Large intestine (tissue), 3 donors: Measurements from ENCODE around the gene ATP5PO. TPM values are rescaled to one million over a fixed set of nuclear protein-coding genes. Genes with fewer than 3 reads are reported as not detected.
"Not testable (repeated sequence)": the region's sequence is repeated elsewhere in the genome, so short reads cannot be mapped to it uniquely, and the experiment has no call there.

ENCODE experiments used
- DNase-seq, 2 donors: peaks; one replicate each; pipeline versions ENCODE4 v3.0.0 to v3.0.0-alpha.2; 2013
- H3K27ac ChIP-seq: one replicate; pipeline ENCODE4 v1.5.1; 2013; ENCODE audit warnings: low read length
- H3K27me3 ChIP-seq: 2 replicates; pipeline ENCODE4 v1.6.1; 2013; ENCODE audit warnings: low read length; ENCODE audit not compliant: control insufficient read depth, insufficient read depth
- H3K36me3 ChIP-seq: 2 replicates; pipeline ENCODE4 v1.6.1; 2013; ENCODE audit warnings: low read length; ENCODE audit not compliant: control insufficient read depth, insufficient read depth
- H3K4me1 ChIP-seq: one replicate; pipeline ENCODE4 v1.6.1; 2013; ENCODE audit warnings: low read length; ENCODE audit not compliant: control insufficient read depth, insufficient read depth
- H3K4me3 ChIP-seq: one replicate; pipeline ENCODE4 v1.5.1; 2013; ENCODE audit warnings: low read length
- H3K9me3 ChIP-seq: one replicate; pipeline ENCODE4 v1.6.1; 2013; ENCODE audit warnings: mild to moderate bottlenecking, low read depth, low read length, moderate library complexity; ENCODE audit not compliant: control insufficient read depth
- WGBS: methylation state at CpG from one replicate; pipeline ENCODE4 v1.1.5; 2013; ENCODE audit warnings: low lambda C conversion rate; ENCODE audit not compliant: insufficient coverage; 5-methylcytosine and 5-hydroxymethylcytosine counted together
- polyA plus RNA-seq: library from polyadenylated mRNA; unstranded; fragments of 120-200 nt; gene quantifications from one replicate; pipeline ENCODE4 v1.2.1, GENCODE V29; 2013

The ATP5PO gene
- polyA plus RNA-seq, 1 donor, result 276 TPM

- no peak for DNase-seq
- Histone ChIP-seq H3K36me3 (no peaks in the 10 kb centered on the region), H3K27me3 (no peaks in the 10 kb centered on the region), H3K27ac (no peak overlapping the region), H3K4me1 (no peaks in the 10 kb centered on the region), H3K9me3 (no peaks in the 10 kb centered on the region), H3K4me3 (no peak overlapping the region)
- no CpG with 5 or more reads among the region's 20 CpGs for WGBS
Measured at GRCh38 chr21:33875026-33875695, 40.4 kb downstream of the ATP5PO start.

DNA sequence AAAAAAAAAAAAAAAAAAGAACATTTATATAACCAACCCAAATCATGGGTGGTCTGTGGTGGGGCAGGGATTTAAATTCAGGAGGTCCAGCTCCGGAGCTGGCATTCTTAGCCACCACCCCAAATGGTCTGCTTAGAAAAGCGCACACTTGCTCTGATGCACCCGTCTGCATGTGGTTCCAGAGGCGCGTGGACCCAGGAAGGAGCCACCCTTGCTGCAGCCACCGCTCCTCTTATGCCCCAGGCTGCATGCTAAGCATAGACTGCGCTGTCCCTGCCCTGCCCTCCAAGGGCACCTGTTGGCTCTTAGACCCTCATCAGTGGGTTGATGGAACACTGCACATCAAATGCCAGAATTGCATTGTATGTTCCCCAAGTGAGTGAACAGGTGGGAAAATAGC, 41.4 kb downstream of the ATP5PO start:
- DNase-seq, result no peak
- no peaks in the 10 kb centered on the region for H3K27me3 ChIP-seq
- H3K4me1 ChIP-seq, result no peaks in the 10 kb centered on the region
- no peak overlapping the region for H3K4me3 ChIP-seq
- no peaks in the 10 kb centered on the region for H3K36me3 ChIP-seq
- no peaks in the 10 kb centered on the region for H3K9me3 ChIP-seq
- no peak overlapping the region for H3K27ac ChIP-seq
- WGBS, result no CpG with 5 or more reads among the region's 7 CpGs

DNA sequence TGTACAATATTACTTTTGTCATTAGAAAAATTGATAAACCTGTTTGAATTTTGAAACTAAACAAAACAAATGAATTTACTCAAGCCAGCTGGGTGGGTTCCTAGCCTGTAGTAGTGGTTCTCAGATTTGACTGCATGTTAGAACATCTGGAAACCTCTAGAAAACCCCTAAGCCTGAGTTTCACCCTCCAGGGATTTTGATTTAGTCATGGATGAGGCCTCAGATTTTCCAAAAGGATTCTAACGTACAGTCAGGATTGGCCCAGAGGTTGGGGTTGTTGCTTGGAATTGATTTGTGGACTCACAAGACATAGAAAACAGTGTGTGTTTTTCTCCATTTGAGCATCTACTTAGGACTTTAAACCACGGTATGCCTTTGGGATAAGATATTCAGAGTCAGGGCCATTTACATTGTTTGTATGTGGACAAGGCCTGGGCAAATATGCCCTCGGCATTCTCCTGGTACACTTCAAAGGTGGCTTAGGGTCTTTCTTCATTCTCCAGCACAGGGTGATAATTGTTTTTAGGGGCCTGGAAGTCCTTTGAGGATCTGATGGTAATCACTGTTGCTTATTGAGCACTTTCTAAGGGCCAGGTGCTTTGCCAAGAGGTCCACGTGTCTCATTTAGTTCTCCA, 42.6 kb downstream of the ATP5PO start:
- Histone ChIP-seq H3K9me3 (no peaks in the 10 kb centered on the region), H3K27me3 (no peaks in the 10 kb centered on the region), H3K4me1 (no peaks in the 10 kb centered on the region), H3K27ac (no peak overlapping the region), H3K4me3 (no peak overlapping the region), H3K36me3 (no peaks in the 10 kb centered on the region)
- 60% methylated on average over 1 of the region's 4 CpGs for WGBS
- no peak for DNase-seq

DNA sequence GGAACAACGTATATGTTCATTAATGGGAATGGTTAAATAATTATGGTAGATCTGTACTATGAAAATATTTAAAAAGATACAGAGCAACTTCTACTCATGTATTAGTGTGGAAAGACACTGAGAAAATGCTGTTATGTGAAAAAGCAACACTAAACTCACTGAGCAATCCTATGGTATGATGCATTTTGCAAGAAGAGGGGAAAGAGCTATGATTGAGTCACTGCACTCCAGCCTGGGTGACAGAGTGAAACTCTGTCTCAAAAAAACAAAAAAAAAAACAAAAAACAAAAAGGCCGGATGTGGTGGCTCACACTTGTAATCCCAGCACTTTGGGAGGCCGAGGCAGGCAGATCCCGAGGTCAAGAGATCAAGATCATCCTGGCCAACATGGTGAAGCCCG, 44.4 kb downstream of the ATP5PO start:
- no peaks in the 10 kb centered on the region for H3K27me3 ChIP-seq
- no peak for DNase-seq
- H3K4me1 ChIP-seq, result no peaks in the 10 kb centered on the region
- H3K27ac ChIP-seq, result no peak overlapping the region
- no peaks in the 10 kb centered on the region for H3K9me3 ChIP-seq
- no peaks in the 10 kb centered on the region for H3K36me3 ChIP-seq
- 100% methylated on average over 1 of the region's 5 CpGs for WGBS
- H3K4me3 ChIP-seq, result no peak overlapping the region

DNA sequence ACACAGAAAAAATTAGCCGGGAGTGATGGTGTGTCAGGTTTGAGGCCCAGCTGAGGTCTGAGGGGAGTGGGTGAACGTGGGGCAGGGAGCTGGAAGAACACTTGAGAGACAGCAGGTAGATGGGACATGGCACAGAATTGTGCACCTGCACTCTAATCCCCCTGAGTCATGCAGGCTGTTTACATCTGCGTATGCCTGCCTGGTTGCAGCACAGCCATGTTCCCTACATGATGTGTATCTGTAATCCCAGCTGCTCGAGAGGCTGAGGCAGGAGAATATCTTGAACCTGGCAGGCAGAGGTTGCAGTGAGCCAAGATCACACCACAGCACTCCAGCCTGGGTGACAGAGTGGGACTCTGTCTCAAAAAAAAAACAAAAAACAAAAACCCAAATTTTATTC, 44.8 kb downstream of the ATP5PO start:
- Histone ChIP-seq H3K4me1 (no peaks in the 10 kb centered on the region), H3K36me3 (no peaks in the 10 kb centered on the region), H3K4me3 (no peak overlapping the region), H3K27me3 (no peaks in the 10 kb centered on the region), H3K27ac (no peak overlapping the region), H3K9me3 (no peaks in the 10 kb centered on the region)
- WGBS, result no CpG with 5 or more reads among the region's 4 CpGs
- DNase-seq, result no peak

DNA sequence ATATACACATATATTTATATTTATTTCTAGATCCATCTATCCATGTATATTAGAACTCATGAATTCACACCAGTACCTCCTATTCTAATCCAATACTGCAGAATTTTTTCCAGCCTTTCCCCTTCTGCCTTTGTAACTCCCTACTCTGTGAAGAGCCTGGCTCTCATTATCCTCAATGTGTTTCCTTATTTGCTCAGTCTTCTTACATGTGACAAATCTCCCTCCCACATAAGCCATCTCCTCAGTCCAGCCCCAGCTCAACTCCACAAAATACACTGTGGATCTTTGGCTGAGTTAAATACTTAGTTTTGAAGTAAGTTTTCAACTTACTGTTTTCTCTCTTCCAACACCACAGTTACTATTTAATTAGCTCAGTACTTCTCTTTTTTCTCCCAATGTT, 45.7 kb downstream of the ATP5PO start:
- no peak for DNase-seq
- H3K36me3 ChIP-seq, result no peaks in the 10 kb centered on the region
- no peak overlapping the region for H3K27ac ChIP-seq
- no peak overlapping the region for H3K4me3 ChIP-seq
- no peaks in the 10 kb centered on the region for H3K9me3 ChIP-seq
- no peaks in the 10 kb centered on the region for H3K27me3 ChIP-seq
- H3K4me1 ChIP-seq, result no peaks in the 10 kb centered on the region

DNA sequence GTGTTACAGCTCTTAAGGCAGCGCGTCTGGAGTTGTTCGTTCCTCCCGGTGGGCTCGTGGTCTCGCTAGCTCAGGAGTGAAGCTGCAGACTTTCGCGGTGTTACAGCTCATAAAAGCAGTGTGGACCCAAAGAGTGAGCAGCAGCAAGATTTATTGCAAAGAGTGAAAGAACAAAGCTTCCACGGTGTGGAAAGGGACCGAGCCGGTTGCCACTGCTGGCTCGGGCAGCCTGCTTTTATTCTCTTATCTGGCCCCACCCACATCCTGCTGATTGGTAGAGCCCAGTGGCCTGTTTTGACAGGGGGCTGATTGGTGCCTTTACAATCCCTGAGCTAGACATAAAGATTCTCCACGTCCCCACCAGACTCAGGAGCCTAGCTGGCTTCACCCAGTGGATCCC, 47.7 kb downstream of the ATP5PO start:
- H3K9me3 ChIP-seq, DNase-seq, H3K36me3 ChIP-seq, H3K4me3 ChIP-seq, H3K4me1 ChIP-seq, H3K27ac ChIP-seq, H3K27me3 ChIP-seq: not testable (repeated sequence)
- WGBS, result no CpG with 5 or more reads among the region's 13 CpGs

DNA sequence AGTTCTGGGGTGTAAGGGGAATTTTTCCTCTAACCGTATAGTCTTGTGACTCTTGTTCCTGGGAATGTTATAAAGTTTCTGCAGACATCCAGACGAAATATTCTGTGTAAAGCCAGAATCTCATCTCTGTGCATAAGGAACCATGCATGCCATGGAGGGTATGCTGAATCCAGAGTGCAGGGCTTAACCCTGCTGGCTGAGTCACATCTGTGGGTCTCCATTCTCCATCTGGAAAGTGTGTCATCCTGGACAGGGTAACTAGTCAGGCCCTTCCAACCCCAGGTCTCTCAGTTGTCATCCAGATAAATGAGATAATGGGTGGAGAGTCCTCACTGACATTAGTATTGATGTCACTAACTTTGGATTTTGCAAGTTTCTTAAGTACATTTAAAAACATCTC, 48.8 kb downstream of the ATP5PO start:
- WGBS, result no CpG with 5 or more reads among the region's 2 CpGs

GRCh38 chr21:33865996-33866575, 49.5 kb downstream of the ATP5PO start:
- Histone ChIP-seq H3K36me3 (no peaks in the 10 kb centered on the region), H3K27ac (no peak overlapping the region), H3K9me3 (no peaks in the 10 kb centered on the region), H3K4me3 (no peak overlapping the region), H3K4me1 (no peaks in the 10 kb centered on the region), H3K27me3 (no peaks in the 10 kb centered on the region)
- DNase-seq, result no peak
- no CpG with 5 or more reads among the region's 8 CpGs for WGBS

More for the DNA sequence above, 48.8 kb downstream of the ATP5PO start:
- no peak overlapping the region for H3K27ac ChIP-seq
- no peaks in the 10 kb centered on the region for H3K27me3 ChIP-seq
- no peak overlapping the region for H3K4me3 ChIP-seq
- H3K9me3 ChIP-seq, result no peaks in the 10 kb centered on the region
- H3K4me1 ChIP-seq, result no peaks in the 10 kb centered on the region
- DNase-seq, result no peak
- H3K36me3 ChIP-seq, result no peaks in the 10 kb centered on the region

DNA sequence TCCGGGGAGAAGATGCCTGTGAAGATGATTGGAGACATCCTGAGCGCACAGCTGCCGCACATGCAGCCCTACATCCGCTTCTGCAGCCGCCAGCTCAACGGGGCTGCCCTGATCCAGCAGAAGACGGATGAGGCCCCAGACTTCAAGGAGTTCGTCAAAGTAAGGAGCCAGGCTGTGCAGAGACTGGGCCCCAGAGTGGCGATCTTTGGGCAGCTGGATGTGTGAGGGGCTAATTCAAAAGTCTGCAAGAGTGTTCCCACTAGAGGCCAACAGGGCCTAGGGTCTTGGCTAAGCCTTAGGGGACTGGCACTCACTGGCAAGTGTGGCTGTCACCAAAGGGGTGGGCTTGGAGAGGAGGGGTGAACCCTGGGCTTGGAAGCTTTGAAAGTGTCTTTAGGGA, 50.4 kb downstream of the ATP5PO start:
- DNase-seq, result no peak
- no peaks in the 10 kb centered on the region for H3K27me3 ChIP-seq
- H3K4me3 ChIP-seq, result no peak overlapping the region
- H3K27ac ChIP-seq, result no peak overlapping the region
- H3K4me1 ChIP-seq, result no peaks in the 10 kb centered on the region
- WGBS, result no CpG with 5 or more reads among the region's 9 CpGs
- H3K9me3 ChIP-seq, result no peaks in the 10 kb centered on the region
- H3K36me3 ChIP-seq, result no peaks in the 10 kb centered on the region

- no peaks in the 10 kb centered on the region for H3K9me3 ChIP-seq
- no CpG with 5 or more reads among the region's 1 CpG for WGBS
- H3K27ac ChIP-seq, result no peak overlapping the region
- no peak for DNase-seq
- H3K4me3 ChIP-seq, result no peak overlapping the region
- no peaks in the 10 kb centered on the region for H3K36me3 ChIP-seq
- no peaks in the 10 kb centered on the region for H3K4me1 ChIP-seq
- no peaks in the 10 kb centered on the region for H3K27me3 ChIP-seq
Measured at GRCh38 chr21:33864150-33864549, 51.5 kb downstream of the ATP5PO start.
